ENCODE measurements around the gene PLEKHM2.

Gene PLEKHM2

GRCh38 chr1:15639262-15639661, 44.9 kb upstream of the PLEKHM2 start:
- TF ChIP-seq CTCF (IDR thresholded peaks at IDR 0.05; ENCODE audit: low read depth, low read length) (no peak), EZH2phosphoT487 (IDR thresholded peaks at IDR 0.05; ENCODE audit: low read depth) (no peak)
- Histone ChIP-seq H3K9ac (ENCODE audit: low read length) (no peak overlapping the region), H3K4me1 (ENCODE audit: low read length) (no peaks in the 10 kb centered on the region), H4K20me1 (ENCODE audit: insufficient read depth, low read length) (no peaks in the 10 kb centered on the region; the same call in 1 of the 2 replicates), H2AFZ (ENCODE audit: low read depth, low read length) (no peak overlapping the region), H3K36me3 (replicated peaks; ENCODE audit: low read depth, low read length) (peaks cover 38% of the 10 kb centered on the region), H3K4me2 (ENCODE audit: low read length) (no peak overlapping the region), H3K27ac (ENCODE audit: low read length) (no peak overlapping the region), H3K4me3 (ENCODE audit: low read length) (no peak overlapping the region), H3K9me3 (ENCODE audit: insufficient read depth, low read length) (no peaks in the 10 kb centered on the region), H3K27me3 (ENCODE audit: low read depth, low read length) (no peaks in the 10 kb centered on the region), H3K79me2 (ENCODE audit: low read length) (peaks cover 17% of the 10 kb centered on the region; the same call in 1 of the 2 replicates)

GRCh38 chr1:15639931-15640330, 44.2 kb upstream of the PLEKHM2 start:
- no peaks in the 10 kb centered on the region; the same call in 1 of the 2 replicates for H4K20me1 ChIP-seq (ENCODE audit: insufficient read depth, low read length)
- H3K4me2 ChIP-seq (ENCODE audit: low read length) = no peak overlapping the region
- no peaks in the 10 kb centered on the region for H3K4me1 ChIP-seq (ENCODE audit: low read length)
- no peaks in the 10 kb centered on the region for H3K9me3 ChIP-seq (ENCODE audit: insufficient read depth, low read length)
- H3K27me3 ChIP-seq (ENCODE audit: low read depth, low read length) = no peaks in the 10 kb centered on the region
- H3K79me2 ChIP-seq (ENCODE audit: low read length) = peaks cover 19% of the 10 kb centered on the region; the same call in 1 of the 2 replicates
- no peak overlapping the region for H3K9ac ChIP-seq (ENCODE audit: low read length)
- H3K36me3 ChIP-seq (replicated peaks; ENCODE audit: low read depth, low read length) = peaks cover 38% of the 10 kb centered on the region
- H3K4me3 ChIP-seq (ENCODE audit: low read length) = no peak overlapping the region
- no peak overlapping the region for H3K27ac ChIP-seq (ENCODE audit: low read length)
- TF ChIP-seq EZH2phosphoT487 (IDR thresholded peaks at IDR 0.05; ENCODE audit: low read depth) = no peak
- TF ChIP-seq CTCF (IDR thresholded peaks at IDR 0.05; ENCODE audit: low read depth, low read length) = no peak
- no peak overlapping the region for H2AFZ ChIP-seq (ENCODE audit: low read depth, low read length)

GRCh38 chr1:15640667-15641066, 43.5 kb upstream of the PLEKHM2 start:
- no peaks in the 10 kb centered on the region; the same call in 1 of the 2 replicates for H4K20me1 ChIP-seq (ENCODE audit: insufficient read depth, low read length)
- peaks cover 24% of the 10 kb centered on the region; the same call in 1 of the 2 replicates for H3K79me2 ChIP-seq (ENCODE audit: low read length)
- H3K27ac ChIP-seq (ENCODE audit: low read length) = no peak overlapping the region
- no peak overlapping the region for H2AFZ ChIP-seq (ENCODE audit: low read depth, low read length)
- H3K4me2 ChIP-seq (ENCODE audit: low read length) = no peak overlapping the region
- no peak for TF ChIP-seq EZH2phosphoT487 (IDR thresholded peaks at IDR 0.05; ENCODE audit: low read depth)
- TF ChIP-seq CTCF (IDR thresholded peaks at IDR 0.05; ENCODE audit: low read depth, low read length) = no peak
- H3K4me1 ChIP-seq (ENCODE audit: low read length) = no peaks in the 10 kb centered on the region
- no peaks in the 10 kb centered on the region for H3K9me3 ChIP-seq (ENCODE audit: insufficient read depth, low read length)
- H3K9ac ChIP-seq (ENCODE audit: low read length) = no peak overlapping the region
- H3K4me3 ChIP-seq (ENCODE audit: low read length) = no peak overlapping the region
- peaks cover 40% of the 10 kb centered on the region for H3K36me3 ChIP-seq (replicated peaks; ENCODE audit: low read depth, low read length)
- H3K27me3 ChIP-seq (ENCODE audit: low read depth, low read length) = no peaks in the 10 kb centered on the region

GRCh38 chr1:15649937-15650336, 34.2 kb upstream of the PLEKHM2 start:
- TF ChIP-seq EZH2phosphoT487 (IDR thresholded peaks at IDR 0.05; ENCODE audit: low read depth) (no peak), CTCF (IDR thresholded peaks at IDR 0.05; ENCODE audit: low read depth, low read length) (no peak)
- no peaks in the 10 kb centered on the region for H3K27me3 ChIP-seq (ENCODE audit: low read depth, low read length)
- no peak overlapping the region for H3K27ac ChIP-seq (ENCODE audit: low read length)
- H3K9me3 ChIP-seq (ENCODE audit: insufficient read depth, low read length) = no peaks in the 10 kb centered on the region
- H4K20me1 ChIP-seq (ENCODE audit: insufficient read depth, low read length) = no peaks in the 10 kb centered on the region
- no peak overlapping the region for H3K9ac ChIP-seq (ENCODE audit: low read length)
- H3K4me3 ChIP-seq (ENCODE audit: low read length) = no peak overlapping the region
- no peak overlapping the region for H3K4me2 ChIP-seq (ENCODE audit: low read length)
- H2AFZ ChIP-seq (ENCODE audit: low read depth, low read length) = no peak overlapping the region
- no peaks in the 10 kb centered on the region for H3K4me1 ChIP-seq (ENCODE audit: low read length)
- peaks cover 17% of the 10 kb centered on the region for H3K36me3 ChIP-seq (replicated peaks; ENCODE audit: low read depth, low read length)
- peaks cover 7% of the 10 kb centered on the region; the same call in 1 of the 2 replicates for H3K79me2 ChIP-seq (ENCODE audit: low read length)
